Measurements from ENCODE around the gene LEPROT. TPM values are rescaled to one million over a fixed set of nuclear protein-coding genes. Genes with fewer than 3 reads are reported as not detected.

The LEPROT gene
- polyA plus RNA-seq, 1 donor from 2014 or later: 39.2 TPM

DNA sequence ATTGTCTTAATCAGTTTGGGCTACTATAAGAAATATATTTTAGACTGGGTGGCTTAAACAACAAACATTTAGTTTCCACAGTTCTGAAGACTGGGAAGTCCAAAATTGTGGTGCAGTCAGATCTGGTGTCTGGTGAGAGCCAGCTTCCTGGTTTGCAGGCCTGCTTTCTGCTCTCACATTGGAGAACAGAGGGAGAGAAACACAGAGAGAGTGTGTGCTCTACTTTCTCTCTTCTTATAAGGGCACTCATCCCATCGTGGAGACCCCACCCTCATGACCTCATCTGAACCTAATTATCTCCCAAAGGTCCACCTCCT, 4.1 kb downstream of the LEPROT start:
- H2AFZ ChIP-seq (ENCODE audit: low read depth, low read length): no peak overlapping the region
- no peak overlapping the region for H3K27ac ChIP-seq (ENCODE audit: low read length)
- no peak overlapping the region for H3K4me2 ChIP-seq (ENCODE audit: low read length)
- H4K20me1 ChIP-seq (ENCODE audit: insufficient read depth): no peaks in the 10 kb centered on the region
- H3K4me3 ChIP-seq (ENCODE audit: low read length): no peak overlapping the region
- peaks cover 6% of the 10 kb centered on the region for H3F3A ChIP-seq (ENCODE audit: insufficient read depth, low read length, poor library complexity, severe bottlenecking)
- H3K9me3 ChIP-seq (ENCODE audit: low read length): no peaks in the 10 kb centered on the region
- no peaks in the 10 kb centered on the region for H3K36me3 ChIP-seq (ENCODE audit: insufficient read depth, low read length)
- no peaks in the 10 kb centered on the region for H3K9me2 ChIP-seq (ENCODE audit: insufficient read depth, low read length)
- no peak for TF ChIP-seq SMC3 (conservative IDR thresholded peaks at IDR 0.05; ENCODE audit: poor library complexity)
- TF ChIP-seq, protein P1, sequence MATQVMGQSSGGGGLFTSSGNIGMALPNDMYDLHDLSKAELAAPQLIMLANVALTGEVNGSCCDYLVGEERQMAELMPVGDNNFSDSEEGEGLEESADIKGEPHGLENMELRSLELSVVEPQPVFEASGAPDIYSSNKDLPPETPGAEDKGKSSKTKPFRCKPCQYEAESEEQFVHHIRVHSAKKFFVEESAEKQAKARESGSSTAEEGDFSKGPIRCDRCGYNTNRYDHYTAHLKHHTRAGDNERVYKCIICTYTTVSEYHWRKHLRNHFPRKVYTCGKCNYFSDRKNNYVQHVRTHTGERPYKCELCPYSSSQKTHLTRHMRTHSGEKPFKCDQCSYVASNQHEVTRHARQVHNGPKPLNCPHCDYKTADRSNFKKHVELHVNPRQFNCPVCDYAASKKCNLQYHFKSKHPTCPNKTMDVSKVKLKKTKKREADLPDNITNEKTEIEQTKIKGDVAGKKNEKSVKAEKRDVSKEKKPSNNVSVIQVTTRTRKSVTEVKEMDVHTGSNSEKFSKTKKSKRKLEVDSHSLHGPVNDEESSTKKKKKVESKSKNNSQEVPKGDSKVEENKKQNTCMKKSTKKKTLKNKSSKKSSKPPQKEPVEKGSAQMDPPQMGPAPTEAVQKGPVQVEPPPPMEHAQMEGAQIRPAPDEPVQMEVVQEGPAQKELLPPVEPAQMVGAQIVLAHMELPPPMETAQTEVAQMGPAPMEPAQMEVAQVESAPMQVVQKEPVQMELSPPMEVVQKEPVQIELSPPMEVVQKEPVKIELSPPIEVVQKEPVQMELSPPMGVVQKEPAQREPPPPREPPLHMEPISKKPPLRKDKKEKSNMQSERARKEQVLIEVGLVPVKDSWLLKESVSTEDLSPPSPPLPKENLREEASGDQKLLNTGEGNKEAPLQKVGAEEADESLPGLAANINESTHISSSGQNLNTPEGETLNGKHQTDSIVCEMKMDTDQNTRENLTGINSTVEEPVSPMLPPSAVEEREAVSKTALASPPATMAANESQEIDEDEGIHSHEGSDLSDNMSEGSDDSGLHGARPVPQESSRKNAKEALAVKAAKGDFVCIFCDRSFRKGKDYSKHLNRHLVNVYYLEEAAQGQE (IDR thresholded peaks at IDR 0.05; ENCODE audit: borderline replicate concordance): no peak
- no peak overlapping the region for H3K9ac ChIP-seq (ENCODE audit: low read length)
- H3K79me2 ChIP-seq (replicated peaks; ENCODE audit: insufficient read depth, low read length): peaks cover 18% of the 10 kb centered on the region
- no peaks in the 10 kb centered on the region for H3K27me3 ChIP-seq (ENCODE audit: insufficient read depth, low read depth, low read length)

DNA sequence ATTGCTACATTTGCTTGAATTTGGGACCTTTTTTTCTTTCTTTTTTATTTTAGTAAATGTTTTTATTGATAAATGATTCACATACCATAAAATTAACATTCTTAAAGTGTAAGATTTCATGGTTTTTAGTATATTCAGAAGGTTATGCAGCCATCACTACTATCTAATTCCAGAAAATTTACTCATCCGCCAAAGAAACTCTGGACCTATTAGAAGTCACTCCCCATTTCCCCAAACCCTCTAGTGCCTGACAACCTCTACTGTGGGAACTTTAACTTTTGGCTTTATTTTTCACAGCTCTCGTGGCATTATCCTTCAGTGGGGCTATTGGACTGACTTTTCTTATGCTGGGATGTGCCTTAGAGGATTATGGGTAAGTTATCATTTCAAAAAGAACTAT, 4.5 kb downstream of the LEPROT start:
- H3K27me3 ChIP-seq (ENCODE audit: insufficient read depth, low read depth, low read length): no peaks in the 10 kb centered on the region
- H3F3A ChIP-seq (ENCODE audit: insufficient read depth, low read length, poor library complexity, severe bottlenecking): peaks cover 6% of the 10 kb centered on the region
- H2AFZ ChIP-seq (ENCODE audit: low read depth, low read length): no peak overlapping the region
- H3K9ac ChIP-seq (ENCODE audit: low read length): no peak overlapping the region
- no peaks in the 10 kb centered on the region for H3K9me2 ChIP-seq (ENCODE audit: insufficient read depth, low read length)
- no peaks in the 10 kb centered on the region for H4K20me1 ChIP-seq (ENCODE audit: insufficient read depth)
- H3K36me3 ChIP-seq (ENCODE audit: insufficient read depth, low read length): no peaks in the 10 kb centered on the region
- TF ChIP-seq MXI1 (conservative IDR thresholded peaks at IDR 0.05; ENCODE audit: poor library complexity, severe bottlenecking) (no peak), RAD21 (conservative IDR thresholded peaks at IDR 0.05) (no peak), EZH2 (IDR thresholded peaks at IDR 0.05; ENCODE audit: borderline replicate concordance, insufficient read depth, low read length, poor library complexity, severe bottlenecking) (no peak), POLR2AphosphoS5 (IDR thresholded peaks at IDR 0.05) (no peak), SMC3 (conservative IDR thresholded peaks at IDR 0.05; ENCODE audit: poor library complexity) (no peak), TAF1 (IDR thresholded peaks at IDR 0.05; ENCODE audit: low read depth) (no peak), EP300 (conservative IDR thresholded peaks at IDR 0.05; ENCODE audit: poor library complexity, severe bottlenecking) (no peak)
- TF ChIP-seq, protein P1 (IDR thresholded peaks at IDR 0.05; ENCODE audit: borderline replicate concordance): no peak
- TF ChIP-seq, protein P2, sequence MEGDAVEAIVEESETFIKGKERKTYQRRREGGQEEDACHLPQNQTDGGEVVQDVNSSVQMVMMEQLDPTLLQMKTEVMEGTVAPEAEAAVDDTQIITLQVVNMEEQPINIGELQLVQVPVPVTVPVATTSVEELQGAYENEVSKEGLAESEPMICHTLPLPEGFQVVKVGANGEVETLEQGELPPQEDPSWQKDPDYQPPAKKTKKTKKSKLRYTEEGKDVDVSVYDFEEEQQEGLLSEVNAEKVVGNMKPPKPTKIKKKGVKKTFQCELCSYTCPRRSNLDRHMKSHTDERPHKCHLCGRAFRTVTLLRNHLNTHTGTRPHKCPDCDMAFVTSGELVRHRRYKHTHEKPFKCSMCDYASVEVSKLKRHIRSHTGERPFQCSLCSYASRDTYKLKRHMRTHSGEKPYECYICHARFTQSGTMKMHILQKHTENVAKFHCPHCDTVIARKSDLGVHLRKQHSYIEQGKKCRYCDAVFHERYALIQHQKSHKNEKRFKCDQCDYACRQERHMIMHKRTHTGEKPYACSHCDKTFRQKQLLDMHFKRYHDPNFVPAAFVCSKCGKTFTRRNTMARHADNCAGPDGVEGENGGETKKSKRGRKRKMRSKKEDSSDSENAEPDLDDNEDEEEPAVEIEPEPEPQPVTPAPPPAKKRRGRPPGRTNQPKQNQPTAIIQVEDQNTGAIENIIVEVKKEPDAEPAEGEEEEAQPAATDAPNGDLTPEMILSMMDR (IDR thresholded peaks at IDR 0.05; ENCODE audit: poor library complexity, severe bottlenecking): no peak
- no peak overlapping the region for H3K4me2 ChIP-seq (ENCODE audit: low read length)
- H3K9me3 ChIP-seq (ENCODE audit: low read length): no peaks in the 10 kb centered on the region
- H3K27ac ChIP-seq (ENCODE audit: low read length): no peak overlapping the region
- H3K79me2 ChIP-seq (replicated peaks; ENCODE audit: insufficient read depth, low read length): peaks cover 18% of the 10 kb centered on the region
- H3K4me3 ChIP-seq (ENCODE audit: low read length): no peak overlapping the region

All from neural cell (in vitro differentiated cells).